BJ (cell line): Measurements from ENCODE around the gene MORC1. TPM values are rescaled to one million over a fixed set of nuclear protein-coding genes. Genes with fewer than 3 reads are reported as not detected.

Experiments used
- CTCF ChIA-PET: fragments of 350-600 bp; formaldehyde crosslinking; extraction: SDS; loops from one replicate; lab custom pipeline; 2021; ENCODE audit warnings: antibody characterized with exemption, inconsistent platforms; lab: Yijun Ruan, JAX
- POLR2A ChIA-PET: fragments of 300-600 bp; sonication (Branson Sonifier 250); formaldehyde crosslinking; extraction: SDS; loops from one replicate; lab custom pipeline; 2021; ENCODE audit warnings: antibody characterized with exemption; lab: Charles Lee
- DNase-seq: peaks from one replicate; pipeline ENCODE4 v3.0.0-alpha.2; 2011; ENCODE audit warnings: low read depth
- H3K27me3 ChIP-seq: 2 replicates; pipeline ENCODE4 v1.6.0; 2011; ENCODE audit warnings: low read length; ENCODE audit not compliant: control insufficient read depth, insufficient read depth
- H3K36me3 ChIP-seq: 2 replicates; pipeline ENCODE4 v1.5.1; 2011; ENCODE audit warnings: low read length; ENCODE audit not compliant: control insufficient read depth, insufficient read depth
- H3K4me3 ChIP-seq: 2 replicates; pipeline ENCODE4 v1.5.1; 2011; ENCODE audit warnings: low read depth, mild to moderate bottlenecking, control low read depth, low read length
- polyA plus RNA-seq: library from polyadenylated mRNA; depleted of rRNA; stranded (reverse); fragments of >200 nt; gene quantifications from 2 replicates; pipeline ENCODE4 v1.2.3, GENCODE V29; 2011
- TF ChIP-seq, protein P1 (sequence below): IDR thresholded peaks from 2 replicates; pipeline ENCODE4 v1.5.1; 2011; ENCODE audit warnings: low read depth, mild to moderate bottlenecking, control low read depth, inconsistent platforms, low read length, moderate library complexity; ENCODE audit not compliant: insufficient read depth

The MORC1 gene
- polyA plus RNA-seq, 1 experiment: not detected

DNA sequence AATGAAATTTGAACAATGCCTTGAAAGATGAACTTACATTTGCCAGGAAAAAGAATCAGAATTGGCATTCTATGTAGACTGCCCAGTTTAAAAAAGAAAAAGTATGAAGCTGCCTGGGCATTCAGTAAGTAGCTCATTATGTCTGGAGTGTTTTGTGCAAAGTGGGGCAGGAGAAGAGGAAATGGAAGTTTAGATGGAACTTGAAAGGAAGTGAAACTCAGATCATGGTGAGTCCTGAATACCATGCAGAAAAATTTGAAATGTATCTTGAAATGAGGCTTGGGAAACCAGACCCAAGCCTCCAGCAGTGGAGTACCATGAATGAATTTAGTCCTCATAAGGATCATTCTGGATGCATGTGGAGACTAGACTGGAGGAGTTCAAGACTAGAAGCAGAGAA is 4.8 kb upstream of the MORC1 start:
- no peak for DNase-seq
- TF ChIP-seq, protein P1, sequence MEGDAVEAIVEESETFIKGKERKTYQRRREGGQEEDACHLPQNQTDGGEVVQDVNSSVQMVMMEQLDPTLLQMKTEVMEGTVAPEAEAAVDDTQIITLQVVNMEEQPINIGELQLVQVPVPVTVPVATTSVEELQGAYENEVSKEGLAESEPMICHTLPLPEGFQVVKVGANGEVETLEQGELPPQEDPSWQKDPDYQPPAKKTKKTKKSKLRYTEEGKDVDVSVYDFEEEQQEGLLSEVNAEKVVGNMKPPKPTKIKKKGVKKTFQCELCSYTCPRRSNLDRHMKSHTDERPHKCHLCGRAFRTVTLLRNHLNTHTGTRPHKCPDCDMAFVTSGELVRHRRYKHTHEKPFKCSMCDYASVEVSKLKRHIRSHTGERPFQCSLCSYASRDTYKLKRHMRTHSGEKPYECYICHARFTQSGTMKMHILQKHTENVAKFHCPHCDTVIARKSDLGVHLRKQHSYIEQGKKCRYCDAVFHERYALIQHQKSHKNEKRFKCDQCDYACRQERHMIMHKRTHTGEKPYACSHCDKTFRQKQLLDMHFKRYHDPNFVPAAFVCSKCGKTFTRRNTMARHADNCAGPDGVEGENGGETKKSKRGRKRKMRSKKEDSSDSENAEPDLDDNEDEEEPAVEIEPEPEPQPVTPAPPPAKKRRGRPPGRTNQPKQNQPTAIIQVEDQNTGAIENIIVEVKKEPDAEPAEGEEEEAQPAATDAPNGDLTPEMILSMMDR: no peak
- CTCF ChIA-PET: no interaction called here

DNA sequence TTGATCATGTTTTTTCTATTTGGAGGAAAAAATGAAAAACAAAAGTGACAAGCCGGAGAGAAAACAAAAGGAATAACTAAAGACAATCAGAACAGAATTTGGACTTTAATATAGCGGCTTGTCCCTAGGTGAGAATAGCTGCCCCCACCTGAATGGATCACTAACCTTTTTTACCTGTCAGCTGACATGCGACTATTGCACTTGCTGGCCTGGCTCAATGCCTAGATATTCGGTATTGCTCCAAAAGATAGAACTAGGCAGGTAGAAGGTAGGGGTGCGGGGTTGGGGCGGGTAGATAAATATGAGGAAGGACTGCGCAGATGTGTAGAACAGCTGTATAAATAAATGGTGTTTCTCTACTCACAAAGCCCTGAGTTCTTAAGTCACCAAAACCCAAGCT is 650 bp upstream of the MORC1 start:
- Histone ChIP-seq H3K36me3 (no peaks in the 10 kb centered on the region), H3K27me3 (no peaks in the 10 kb centered on the region), H3K4me3 (no peak overlapping the region)
- ChIA-PET CTCF (no interaction called here), POLR2A (no interaction called here)
- no peak for DNase-seq
- TF ChIP-seq, protein P1: no peak

More for the DNA sequence above, 4.8 kb upstream of the MORC1 start:
- Histone ChIP-seq H3K4me3 (no peak overlapping the region), H3K27me3 (no peaks in the 10 kb centered on the region), H3K36me3 (no peaks in the 10 kb centered on the region)
- POLR2A ChIA-PET: no interaction called here

DNA sequence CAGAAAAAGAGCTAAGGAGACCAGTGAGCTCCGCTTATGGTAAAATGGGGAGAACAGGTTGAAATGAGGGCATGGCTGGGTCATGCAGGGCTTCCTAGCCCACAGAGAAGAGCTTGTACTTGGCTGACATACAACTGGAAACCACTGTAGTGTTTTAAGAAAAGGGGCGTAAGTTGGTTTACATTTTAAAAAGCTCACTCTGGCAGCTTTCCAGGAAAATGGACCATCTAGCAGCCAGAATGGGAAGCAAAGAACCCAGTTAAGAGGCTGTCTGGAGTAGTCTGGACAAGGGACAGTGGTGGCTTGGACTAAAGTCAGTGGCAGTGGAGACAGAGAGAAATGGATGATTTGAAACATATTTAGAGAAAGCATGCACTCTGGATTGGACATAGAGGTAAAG is 1.9 kb downstream of the MORC1 start:
- TF ChIP-seq, protein P1: no peak
- POLR2A ChIA-PET: no interaction called here
- no peaks in the 10 kb centered on the region for H3K36me3 ChIP-seq
- H3K4me3 ChIP-seq: no peak overlapping the region
- no peaks in the 10 kb centered on the region for H3K27me3 ChIP-seq
- DNase-seq: no peak
- CTCF ChIA-PET: no interaction called here

DNA sequence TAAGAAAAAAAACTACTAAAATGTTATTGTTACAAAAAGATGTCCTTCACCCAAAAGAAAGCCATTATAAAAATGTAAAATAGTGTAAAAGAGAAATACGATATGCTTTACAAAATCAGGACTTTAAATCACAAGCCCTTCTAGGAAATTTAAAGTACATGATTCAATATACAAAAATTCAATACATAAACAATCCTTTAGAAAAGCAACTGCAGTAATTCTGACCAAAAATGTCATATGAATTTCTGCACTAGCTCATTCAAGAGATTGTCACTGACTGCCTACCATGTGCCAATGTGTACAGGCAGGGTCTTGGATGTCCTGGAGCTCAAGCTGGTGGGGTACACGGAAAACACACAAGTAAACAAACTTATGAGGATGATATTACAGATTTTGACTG is 2.5 kb downstream of the MORC1 start:
- ChIA-PET CTCF (no interaction called here), POLR2A (no interaction called here)
- Histone ChIP-seq H3K27me3 (no peaks in the 10 kb centered on the region), H3K4me3 (no peak overlapping the region), H3K36me3 (no peaks in the 10 kb centered on the region)
- TF ChIP-seq, protein P1: no peak
- DNase-seq: no peak

DNA sequence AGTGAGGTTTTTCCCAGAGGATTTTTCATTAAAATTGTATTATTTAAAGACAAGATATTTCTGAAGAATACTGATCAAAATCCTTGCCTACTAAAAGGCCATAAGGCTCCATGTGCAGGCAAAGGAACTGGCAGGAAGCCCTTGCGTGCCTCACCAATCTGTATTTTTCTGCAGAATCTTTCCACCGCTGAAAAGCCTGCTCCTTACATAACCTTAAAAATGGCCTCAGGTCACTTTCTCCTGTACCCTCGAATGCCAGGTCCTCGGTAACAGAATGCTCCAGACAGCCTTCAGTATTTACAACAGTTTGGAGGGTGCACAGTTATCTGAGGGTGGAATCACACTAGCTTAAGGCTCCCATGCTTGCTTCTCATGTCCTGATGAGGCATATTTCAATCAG is 3.2 kb downstream of the MORC1 start:
- H3K36me3 ChIP-seq: no peaks in the 10 kb centered on the region
- POLR2A ChIA-PET: no interaction called here
- TF ChIP-seq, protein P1: no peak
- CTCF ChIA-PET: no interaction called here
- H3K4me3 ChIP-seq: no peak overlapping the region
- H3K27me3 ChIP-seq: no peaks in the 10 kb centered on the region
- DNase-seq: no peak
